ENCODE results near the gene BUD13. TPM values are rescaled to one million over a fixed set of nuclear protein-coding genes. Genes with fewer than 3 reads are reported as not detected.

The BUD13 gene
- total and polyA plus RNA-seq, 10 of the 15 experiments (the other 5 are each of a cell fraction or from before 2014, with no cell fraction given): 10.9 to 36.5 (median 24.7) TPM

DNA sequence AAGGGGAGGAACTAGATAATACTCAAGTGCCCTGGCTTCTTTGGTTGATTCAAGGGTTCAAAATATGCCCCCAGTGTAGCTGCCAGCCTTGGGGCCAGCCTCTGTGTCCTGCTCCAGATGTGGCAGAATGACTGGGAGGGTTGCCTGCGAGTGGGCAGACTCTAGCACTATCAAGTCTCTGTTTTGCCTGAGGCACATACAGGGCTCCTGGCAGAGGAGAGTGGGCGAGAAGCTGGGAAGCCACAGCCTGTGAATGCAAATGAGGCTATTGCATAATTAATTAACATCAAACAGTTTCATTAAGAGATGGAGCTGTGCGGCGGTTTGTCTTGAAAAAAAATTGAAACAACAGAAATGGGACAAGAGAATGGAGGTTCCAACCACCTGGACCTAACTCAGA, 50.8 kb downstream of the BUD13 start:
- Histone ChIP-seq H3K36me3 (ENCODE audit: control insufficient read depth in 2 of 2, insufficient read depth in 2 of 2, low read length in 1 of 2) (no peaks in the 10 kb centered on the region), H3K9ac (ENCODE audit: control insufficient read depth, insufficient read depth, low read length) (no peak overlapping the region), H3K27me3 (replicated peaks in 1 of 2; ENCODE audit: control insufficient read depth in 2 of 2, insufficient read depth in 2 of 2, low read length in 1 of 2) (peaks cover 0 to 3% of the 10 kb centered on the region in 2 experiments), H3K9me3 (replicated peaks; ENCODE audit: control insufficient read depth, insufficient read depth, low read length) (no peaks in the 10 kb centered on the region), H3K4me1 (ENCODE audit: control insufficient read depth, insufficient read depth, low read length) (no peaks in the 10 kb centered on the region), H4K20me1 (ENCODE audit: control insufficient read depth, insufficient read depth) (no peaks in the 10 kb centered on the region), H3K79me2 (ENCODE audit: control insufficient read depth, insufficient read depth, low read length) (no peaks in the 10 kb centered on the region), H3K27ac (ENCODE audit: control insufficient read depth, insufficient read depth) (no peak overlapping the region), H2AFZ (ENCODE audit: control insufficient read depth, low read depth, low read length) (no peak overlapping the region), H3K4me2 (ENCODE audit: control insufficient read depth, insufficient read depth) (no peak overlapping the region), H3K4me3 (no peak overlapping the region)
- FAIRE-seq (no peak), ATAC-seq (no peak), DNase-seq (ENCODE audit: low read depth, low spot score) (no peak)
- ChIA-PET RAD21 (ENCODE audit: unreplicated experiment) (no interaction called here), POLR2A (no interaction called here), SMC1A (ENCODE audit: uncharacterized antibody, unreplicated experiment) (no interaction called here), CTCF (interaction anchor here (0.9 to 1.5 kb wide), 2 partner anchors 10 to 21 kb away, joined by 3 to 4 read pairs; no protein-coding TSS in a partner anchor)
- 25% methylated on average over 4 of the region's 4 CpGs for WGBS (ENCODE audit: insufficient coverage, insufficient replicate concordance, low lambda C conversion rate, missing lambda C conversion rate)
- intact Hi-C loops (cut with micrococcal nuclease; ENCODE audit: unreplicated experiment) (no loop called here), in situ Hi-C loops (cut with MboI) (no loop called here)
- no TSS peak for BruUV-seq (replicated peaks)
- TF ChIP-seq GABPA (IDR thresholded peaks at IDR 0.05; ENCODE audit: low read depth) (no peak), RUNX3 (IDR thresholded peaks at IDR 0.05; ENCODE audit: low read length) (no peak), TARDBP (IDR thresholded peaks at IDR 0.05; ENCODE audit: borderline replicate concordance) (no peak), POLR2AphosphoS2 (IDR thresholded peaks at IDR 0.05; ENCODE audit: low read depth, low read length) (no peak), TCF12 (IDR thresholded peaks at IDR 0.05; ENCODE audit: low read depth, low read length) (no peak), CHD2 (IDR thresholded peaks at IDR 0.05; ENCODE audit: borderline replicate concordance, low read depth, low read length) (no peak), SRF (IDR thresholded peaks at IDR 0.05; ENCODE audit: low read depth in 2 of 2, low read length in 2 of 2) (no peak), FOXK2 (IDR thresholded peaks at IDR 0.05) (no peak), MEF2A (IDR thresholded peaks at IDR 0.05; ENCODE audit: insufficient read depth, low read depth, low read length) (no peak), MYB (IDR thresholded peaks at IDR 0.05; ENCODE audit: borderline replicate concordance, low read depth, low read length) (no peak), MTA2 (IDR thresholded peaks at IDR 0.05; ENCODE audit: low read depth) (no peak), JUNB (IDR thresholded peaks at IDR 0.05) (no peak)
- TF ChIP-seq, protein P1, sequence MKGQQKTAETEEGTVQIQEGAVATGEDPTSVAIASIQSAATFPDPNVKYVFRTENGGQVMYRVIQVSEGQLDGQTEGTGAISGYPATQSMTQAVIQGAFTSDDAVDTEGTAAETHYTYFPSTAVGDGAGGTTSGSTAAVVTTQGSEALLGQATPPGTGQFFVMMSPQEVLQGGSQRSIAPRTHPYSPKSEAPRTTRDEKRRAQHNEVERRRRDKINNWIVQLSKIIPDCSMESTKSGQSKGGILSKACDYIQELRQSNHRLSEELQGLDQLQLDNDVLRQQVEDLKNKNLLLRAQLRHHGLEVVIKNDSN (IDR thresholded peaks at IDR 0.05; ENCODE audit: borderline replicate concordance, extremely low read length, insufficient read depth, low read depth, low read length): no peak
- TF ChIP-seq, protein P2, sequence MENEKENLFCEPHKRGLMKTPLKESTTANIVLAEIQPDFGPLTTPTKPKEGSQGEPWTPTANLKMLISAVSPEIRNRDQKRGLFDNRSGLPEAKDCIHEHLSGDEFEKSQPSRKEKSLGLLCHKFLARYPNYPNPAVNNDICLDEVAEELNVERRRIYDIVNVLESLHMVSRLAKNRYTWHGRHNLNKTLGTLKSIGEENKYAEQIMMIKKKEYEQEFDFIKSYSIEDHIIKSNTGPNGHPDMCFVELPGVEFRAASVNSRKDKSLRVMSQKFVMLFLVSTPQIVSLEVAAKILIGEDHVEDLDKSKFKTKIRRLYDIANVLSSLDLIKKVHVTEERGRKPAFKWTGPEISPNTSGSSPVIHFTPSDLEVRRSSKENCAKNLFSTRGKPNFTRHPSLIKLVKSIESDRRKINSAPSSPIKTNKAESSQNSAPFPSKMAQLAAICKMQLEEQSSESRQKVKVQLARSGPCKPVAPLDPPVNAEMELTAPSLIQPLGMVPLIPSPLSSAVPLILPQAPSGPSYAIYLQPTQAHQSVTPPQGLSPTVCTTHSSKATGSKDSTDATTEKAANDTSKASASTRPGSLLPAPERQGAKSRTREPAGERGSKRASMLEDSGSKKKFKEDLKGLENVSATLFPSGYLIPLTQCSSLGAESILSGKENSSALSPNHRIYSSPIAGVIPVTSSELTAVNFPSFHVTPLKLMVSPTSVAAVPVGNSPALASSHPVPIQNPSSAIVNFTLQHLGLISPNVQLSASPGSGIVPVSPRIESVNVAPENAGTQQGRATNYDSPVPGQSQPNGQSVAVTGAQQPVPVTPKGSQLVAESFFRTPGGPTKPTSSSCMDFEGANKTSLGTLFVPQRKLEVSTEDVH (IDR thresholded peaks at IDR 0.05; ENCODE audit: low read depth, partially characterized antibody): no peak
- TF ChIP-seq, protein P3, sequence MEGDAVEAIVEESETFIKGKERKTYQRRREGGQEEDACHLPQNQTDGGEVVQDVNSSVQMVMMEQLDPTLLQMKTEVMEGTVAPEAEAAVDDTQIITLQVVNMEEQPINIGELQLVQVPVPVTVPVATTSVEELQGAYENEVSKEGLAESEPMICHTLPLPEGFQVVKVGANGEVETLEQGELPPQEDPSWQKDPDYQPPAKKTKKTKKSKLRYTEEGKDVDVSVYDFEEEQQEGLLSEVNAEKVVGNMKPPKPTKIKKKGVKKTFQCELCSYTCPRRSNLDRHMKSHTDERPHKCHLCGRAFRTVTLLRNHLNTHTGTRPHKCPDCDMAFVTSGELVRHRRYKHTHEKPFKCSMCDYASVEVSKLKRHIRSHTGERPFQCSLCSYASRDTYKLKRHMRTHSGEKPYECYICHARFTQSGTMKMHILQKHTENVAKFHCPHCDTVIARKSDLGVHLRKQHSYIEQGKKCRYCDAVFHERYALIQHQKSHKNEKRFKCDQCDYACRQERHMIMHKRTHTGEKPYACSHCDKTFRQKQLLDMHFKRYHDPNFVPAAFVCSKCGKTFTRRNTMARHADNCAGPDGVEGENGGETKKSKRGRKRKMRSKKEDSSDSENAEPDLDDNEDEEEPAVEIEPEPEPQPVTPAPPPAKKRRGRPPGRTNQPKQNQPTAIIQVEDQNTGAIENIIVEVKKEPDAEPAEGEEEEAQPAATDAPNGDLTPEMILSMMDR (IDR thresholded peaks at IDR 0.05 in 2 of 3, conservative IDR thresholded peaks at IDR 0.05 in 1 of 3; ENCODE audit: control insufficient read depth in 2 of 3, extremely low read depth in 1 of 3, insufficient read depth in 1 of 3, low read depth in 3 of 3, low read length in 3 of 3): no peak
- TF ChIP-seq, protein P4, sequence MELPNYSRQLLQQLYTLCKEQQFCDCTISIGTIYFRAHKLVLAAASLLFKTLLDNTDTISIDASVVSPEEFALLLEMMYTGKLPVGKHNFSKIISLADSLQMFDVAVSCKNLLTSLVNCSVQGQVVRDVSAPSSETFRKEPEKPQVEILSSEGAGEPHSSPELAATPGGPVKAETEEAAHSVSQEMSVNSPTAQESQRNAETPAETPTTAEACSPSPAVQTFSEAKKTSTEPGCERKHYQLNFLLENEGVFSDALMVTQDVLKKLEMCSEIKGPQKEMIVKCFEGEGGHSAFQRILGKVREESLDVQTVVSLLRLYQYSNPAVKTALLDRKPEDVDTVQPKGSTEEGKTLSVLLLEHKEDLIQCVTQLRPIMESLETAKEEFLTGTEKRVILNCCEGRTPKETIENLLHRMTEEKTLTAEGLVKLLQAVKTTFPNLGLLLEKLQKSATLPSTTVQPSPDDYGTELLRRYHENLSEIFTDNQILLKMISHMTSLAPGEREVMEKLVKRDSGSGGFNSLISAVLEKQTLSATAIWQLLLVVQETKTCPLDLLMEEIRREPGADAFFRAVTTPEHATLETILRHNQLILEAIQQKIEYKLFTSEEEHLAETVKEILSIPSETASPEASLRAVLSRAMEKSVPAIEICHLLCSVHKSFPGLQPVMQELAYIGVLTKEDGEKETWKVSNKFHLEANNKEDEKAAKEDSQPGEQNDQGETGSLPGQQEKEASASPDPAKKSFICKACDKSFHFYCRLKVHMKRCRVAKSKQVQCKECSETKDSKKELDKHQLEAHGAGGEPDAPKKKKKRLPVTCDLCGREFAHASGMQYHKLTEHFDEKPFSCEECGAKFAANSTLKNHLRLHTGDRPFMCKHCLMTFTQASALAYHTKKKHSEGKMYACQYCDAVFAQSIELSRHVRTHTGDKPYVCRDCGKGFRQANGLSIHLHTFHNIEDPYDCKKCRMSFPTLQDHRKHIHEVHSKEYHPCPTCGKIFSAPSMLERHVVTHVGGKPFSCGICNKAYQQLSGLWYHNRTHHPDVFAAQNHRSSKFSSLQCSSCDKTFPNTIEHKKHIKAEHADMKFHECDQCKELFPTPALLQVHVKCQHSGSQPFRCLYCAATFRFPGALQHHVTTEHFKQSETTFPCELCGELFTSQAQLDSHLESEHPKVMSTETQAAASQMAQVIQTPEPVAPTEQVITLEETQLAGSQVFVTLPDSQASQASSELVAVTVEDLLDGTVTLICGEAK (IDR thresholded peaks at IDR 0.05; ENCODE audit: borderline replicate concordance): no peak
